ENCODE results near the gene TSPO. TPM values are rescaled to one million over a fixed set of nuclear protein-coding genes. Genes with fewer than 3 reads are reported as not detected.

The TSPO gene
- total RNA-seq, 1 experiment from 2014 or later: 144 TPM

DNA sequence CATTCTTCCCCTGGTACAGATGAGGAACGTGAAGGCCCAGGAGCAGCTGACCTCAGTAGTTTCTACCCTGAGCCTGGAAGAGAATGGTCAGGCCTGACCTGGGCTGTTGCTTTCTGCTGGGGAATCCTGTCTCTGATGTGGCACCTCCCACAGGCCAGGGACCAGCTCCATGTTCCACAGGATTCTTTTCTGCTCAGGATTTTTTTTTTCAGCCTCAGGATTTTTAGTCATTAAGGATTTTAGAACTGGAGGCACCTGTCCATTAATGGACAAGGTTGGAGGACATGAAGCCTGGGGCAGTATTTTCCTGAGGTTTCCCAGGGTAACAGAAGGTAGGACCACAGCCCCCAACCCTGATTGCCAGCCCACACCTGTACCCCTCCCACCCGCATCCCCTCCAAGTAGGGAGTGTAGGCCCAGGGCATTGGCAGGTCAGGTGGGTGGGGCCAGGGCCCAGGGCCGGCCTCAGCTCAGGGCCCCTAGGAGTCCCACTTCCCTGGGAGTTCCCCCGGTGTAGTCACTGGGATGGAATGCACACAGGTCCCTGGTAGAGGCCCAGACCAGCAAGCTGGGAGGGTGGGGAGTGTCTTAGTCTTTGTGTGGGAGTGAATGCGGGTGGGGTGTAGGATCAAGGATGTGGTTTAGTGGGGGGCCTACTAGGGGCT is 24.7 kb upstream of the TSPO start:
- TF ChIP-seq, protein P1, sequence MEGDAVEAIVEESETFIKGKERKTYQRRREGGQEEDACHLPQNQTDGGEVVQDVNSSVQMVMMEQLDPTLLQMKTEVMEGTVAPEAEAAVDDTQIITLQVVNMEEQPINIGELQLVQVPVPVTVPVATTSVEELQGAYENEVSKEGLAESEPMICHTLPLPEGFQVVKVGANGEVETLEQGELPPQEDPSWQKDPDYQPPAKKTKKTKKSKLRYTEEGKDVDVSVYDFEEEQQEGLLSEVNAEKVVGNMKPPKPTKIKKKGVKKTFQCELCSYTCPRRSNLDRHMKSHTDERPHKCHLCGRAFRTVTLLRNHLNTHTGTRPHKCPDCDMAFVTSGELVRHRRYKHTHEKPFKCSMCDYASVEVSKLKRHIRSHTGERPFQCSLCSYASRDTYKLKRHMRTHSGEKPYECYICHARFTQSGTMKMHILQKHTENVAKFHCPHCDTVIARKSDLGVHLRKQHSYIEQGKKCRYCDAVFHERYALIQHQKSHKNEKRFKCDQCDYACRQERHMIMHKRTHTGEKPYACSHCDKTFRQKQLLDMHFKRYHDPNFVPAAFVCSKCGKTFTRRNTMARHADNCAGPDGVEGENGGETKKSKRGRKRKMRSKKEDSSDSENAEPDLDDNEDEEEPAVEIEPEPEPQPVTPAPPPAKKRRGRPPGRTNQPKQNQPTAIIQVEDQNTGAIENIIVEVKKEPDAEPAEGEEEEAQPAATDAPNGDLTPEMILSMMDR (IDR thresholded peaks at IDR 0.05): no peak
- TF ChIP-seq SIN3A (IDR thresholded peaks at IDR 0.05; ENCODE audit: borderline replicate concordance, insufficient read depth, low read depth, low read length): no peak
- no peak for TF ChIP-seq POLR2AphosphoS5 (IDR thresholded peaks at IDR 0.05; ENCODE audit: low read depth, low read length)
- TF ChIP-seq TCF7L2 (IDR thresholded peaks at IDR 0.05; ENCODE audit: low read depth, low read length): no peak
- TF ChIP-seq, protein P2, sequence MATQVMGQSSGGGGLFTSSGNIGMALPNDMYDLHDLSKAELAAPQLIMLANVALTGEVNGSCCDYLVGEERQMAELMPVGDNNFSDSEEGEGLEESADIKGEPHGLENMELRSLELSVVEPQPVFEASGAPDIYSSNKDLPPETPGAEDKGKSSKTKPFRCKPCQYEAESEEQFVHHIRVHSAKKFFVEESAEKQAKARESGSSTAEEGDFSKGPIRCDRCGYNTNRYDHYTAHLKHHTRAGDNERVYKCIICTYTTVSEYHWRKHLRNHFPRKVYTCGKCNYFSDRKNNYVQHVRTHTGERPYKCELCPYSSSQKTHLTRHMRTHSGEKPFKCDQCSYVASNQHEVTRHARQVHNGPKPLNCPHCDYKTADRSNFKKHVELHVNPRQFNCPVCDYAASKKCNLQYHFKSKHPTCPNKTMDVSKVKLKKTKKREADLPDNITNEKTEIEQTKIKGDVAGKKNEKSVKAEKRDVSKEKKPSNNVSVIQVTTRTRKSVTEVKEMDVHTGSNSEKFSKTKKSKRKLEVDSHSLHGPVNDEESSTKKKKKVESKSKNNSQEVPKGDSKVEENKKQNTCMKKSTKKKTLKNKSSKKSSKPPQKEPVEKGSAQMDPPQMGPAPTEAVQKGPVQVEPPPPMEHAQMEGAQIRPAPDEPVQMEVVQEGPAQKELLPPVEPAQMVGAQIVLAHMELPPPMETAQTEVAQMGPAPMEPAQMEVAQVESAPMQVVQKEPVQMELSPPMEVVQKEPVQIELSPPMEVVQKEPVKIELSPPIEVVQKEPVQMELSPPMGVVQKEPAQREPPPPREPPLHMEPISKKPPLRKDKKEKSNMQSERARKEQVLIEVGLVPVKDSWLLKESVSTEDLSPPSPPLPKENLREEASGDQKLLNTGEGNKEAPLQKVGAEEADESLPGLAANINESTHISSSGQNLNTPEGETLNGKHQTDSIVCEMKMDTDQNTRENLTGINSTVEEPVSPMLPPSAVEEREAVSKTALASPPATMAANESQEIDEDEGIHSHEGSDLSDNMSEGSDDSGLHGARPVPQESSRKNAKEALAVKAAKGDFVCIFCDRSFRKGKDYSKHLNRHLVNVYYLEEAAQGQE (IDR thresholded peaks at IDR 0.05; ENCODE audit: insufficient read depth in 1 of 2, low read depth in 2 of 2, low read length in 1 of 2): no peak
- no TSS peak for BruUV-seq (replicated peaks)
- CTCF ChIA-PET: interaction anchor here (0.7 kb wide), 1 partner anchor 38 kb away, joined by 6 read pairs; no protein-coding TSS in a partner anchor

DNA sequence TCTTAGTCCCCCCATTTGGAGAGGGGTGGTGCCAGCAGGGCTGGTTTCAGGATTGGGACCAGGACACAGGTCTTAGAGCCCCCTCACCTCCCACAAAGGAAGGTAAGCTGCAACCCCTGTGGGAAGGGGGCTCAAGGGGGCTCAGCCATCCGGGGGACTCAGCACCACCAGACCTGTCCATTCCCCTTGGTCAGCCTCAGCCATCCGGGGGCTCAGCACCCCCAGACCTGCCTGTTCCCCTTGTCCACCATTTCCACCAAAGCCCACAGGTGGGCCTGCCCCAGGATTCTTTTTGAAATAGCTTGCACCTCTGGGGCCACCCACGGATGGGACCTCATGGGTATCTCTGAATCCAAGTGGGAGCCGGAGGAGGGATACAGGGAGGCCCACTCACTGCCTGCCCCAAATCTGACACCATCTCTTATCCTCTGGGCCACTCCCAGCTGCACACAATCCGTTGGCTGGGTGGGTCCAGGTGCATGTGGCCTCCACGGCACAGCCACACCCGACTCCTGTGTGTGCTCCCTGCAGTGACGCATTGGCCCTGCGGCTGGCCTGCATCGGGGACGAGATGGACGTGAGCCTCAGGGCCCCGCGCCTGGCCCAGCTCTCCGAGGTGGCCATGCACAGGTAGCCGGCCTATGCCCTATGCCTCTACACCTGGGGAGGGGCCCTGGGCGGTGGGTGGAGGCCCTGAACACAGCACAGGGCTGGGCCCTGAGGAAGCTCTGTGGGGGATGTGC is 24.0 kb upstream of the TSPO start:
- no TSS peak for BruUV-seq (replicated peaks)
- Histone ChIP-seq H3K27me3 (ENCODE audit: control insufficient read depth, insufficient read depth, low read length) (no peaks in the 10 kb centered on the region), H3K9me3 (ENCODE audit: control insufficient read depth, insufficient read depth, low read depth, low read length) (no peaks in the 10 kb centered on the region), H3K4me3 (ENCODE audit: low read depth in 2 of 2, low read length in 2 of 2) (no peak overlapping the region), H3K36me3 (ENCODE audit: control insufficient read depth, insufficient read depth, low read length) (no peaks in the 10 kb centered on the region; the same call in 1 of the 2 replicates), H3K27ac (ENCODE audit: low read length) (no peak overlapping the region), H3K4me1 (ENCODE audit: control insufficient read depth, insufficient read depth, low read length) (peaks cover 4% of the 10 kb centered on the region)
- POLR2A ChIA-PET: interaction anchor here (0.6 kb wide), 1 partner anchor 683 kb away, joined by 3 read pairs; no protein-coding TSS in a partner anchor
- TF ChIP-seq, protein P2 (IDR thresholded peaks at IDR 0.05; ENCODE audit: insufficient read depth in 1 of 2, low read depth in 2 of 2, low read length in 1 of 2): no peak
- TF ChIP-seq POLR2AphosphoS5 (IDR thresholded peaks at IDR 0.05; ENCODE audit: low read depth, low read length) (no peak), TCF7L2 (IDR thresholded peaks at IDR 0.05; ENCODE audit: low read depth, low read length) (no peak)
- DNase-seq (ENCODE audit: low read depth, low spot score) (no peak), ATAC-seq (no peak)
- intact Hi-C loops (cut with micrococcal nuclease; ENCODE audit: unreplicated experiment): no loop called here
- in situ Hi-C loops (cut with HindIII; ENCODE audit: low pct_unique_long_range_greater_than_20kb, low sequenced_read_pairs): no loop called here
- CTCF ChIA-PET: no interaction called here

More for the DNA sequence above, 24.7 kb upstream of the TSPO start:
- POLR2A ChIA-PET: interaction anchor here (0.6 kb wide), 1 partner anchor 682 kb away, joined by 3 read pairs; no protein-coding TSS in a partner anchor
- Histone ChIP-seq H3K4me1 (ENCODE audit: control insufficient read depth, insufficient read depth, low read length) (peaks cover 4% of the 10 kb centered on the region), H3K36me3 (ENCODE audit: control insufficient read depth, insufficient read depth, low read length) (no peaks in the 10 kb centered on the region; the same call in 1 of the 2 replicates), H3K4me3 (ENCODE audit: low read depth in 2 of 2, low read length in 2 of 2) (no peak overlapping the region), H3K27me3 (ENCODE audit: control insufficient read depth, insufficient read depth, low read length) (no peaks in the 10 kb centered on the region), H3K27ac (ENCODE audit: low read length) (0 out of 2 replicates have a peak overlapping the region, but pooled peaks have one; percentile 34), H3K9me3 (ENCODE audit: control insufficient read depth, insufficient read depth, low read depth, low read length) (no peaks in the 10 kb centered on the region)
- peak; percentile 91 for ATAC-seq
- intact Hi-C loops (cut with micrococcal nuclease; ENCODE audit: unreplicated experiment): no loop called here
- no peak for DNase-seq (ENCODE audit: low read depth, low spot score)
- in situ Hi-C loops (cut with HindIII; ENCODE audit: low pct_unique_long_range_greater_than_20kb, low sequenced_read_pairs): no loop called here

All from Panc1 (cell line).